ENCODE results near the gene SLC35F2. TPM values are rescaled to one million over a fixed set of nuclear protein-coding genes. Genes with fewer than 3 reads are reported as not detected.

SLC35F2 gene
- total and polyA plus RNA-seq, 2 of the 13 experiments (the other 11 are each of a cell fraction or from before 2014, with no cell fraction given): 5.8 to 20.3 TPM

DNA sequence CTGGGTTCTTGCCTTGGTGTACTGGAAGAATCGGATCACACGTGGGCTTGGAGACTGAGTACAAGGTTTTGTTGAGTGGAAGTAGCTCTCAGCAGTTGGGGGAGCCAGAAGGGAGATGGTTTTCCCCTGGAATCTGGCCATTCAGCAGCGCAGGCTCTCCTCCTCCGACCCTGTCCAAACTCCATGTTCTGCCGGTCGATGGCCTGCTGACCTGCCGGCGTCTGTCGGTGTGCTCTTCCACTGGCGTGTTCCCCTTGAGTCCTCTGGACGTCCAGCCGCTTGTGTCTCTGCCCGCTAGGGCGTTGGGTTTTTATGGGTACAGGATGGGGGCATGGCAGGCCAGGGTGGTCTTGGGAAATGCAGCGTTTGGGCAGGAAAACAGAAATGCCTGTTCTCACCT is 108.3 kb downstream of the SLC35F2 start:
- Histone ChIP-seq H3K4me3 (replicated peaks in 1 of 3; ENCODE audit: insufficient read depth in 1 of 3, low read depth in 2 of 3, low read length in 3 of 3) (no peak overlapping the region), H3K36me3 (replicated peaks in 1 of 2; ENCODE audit: control insufficient read depth in 1 of 2, insufficient read depth in 2 of 2, low read length in 2 of 2) (no peaks in the 10 kb centered on the region), H3K9me3 (ENCODE audit: low read length) (no peaks in the 10 kb centered on the region), H4K20me1 (ENCODE audit: insufficient read depth, low read length) (no peaks in the 10 kb centered on the region), H3K79me2 (ENCODE audit: insufficient read depth, low read length) (no peaks in the 10 kb centered on the region), H3K4me2 (ENCODE audit: low read depth, low read length) (peak overlapping the region; percentile 7; the same call in 1 of the 2 replicates), H2AFZ (ENCODE audit: low read length) (no peak overlapping the region), H3K9ac (ENCODE audit: insufficient read depth, low read depth, low read length) (no peak overlapping the region), H3K4me1 (ENCODE audit: insufficient read depth, low read length) (no peaks in the 10 kb centered on the region), H3K27ac (ENCODE audit: extremely low read length, insufficient read depth, low read length) (no peak overlapping the region), H3K27me3 (ENCODE audit: control insufficient read depth in 1 of 2, insufficient read depth in 2 of 2, low read length in 2 of 2) (peaks cover 0 to 8% of the 10 kb centered on the region in 2 experiments; a peak in 3 of 5 replicates)
- no peak for DNase-seq (ENCODE audit: low spot score)
- intact Hi-C loops (cut with micrococcal nuclease; ENCODE audit: unreplicated experiment) (no loop called here), in situ Hi-C loops (cut with HindIII; ENCODE audit: extremely low pct_ligation_motif_present, low pct_unique_long_range_greater_than_20kb) (no loop called here)
- 60% methylated on average over 3 of the region's 15 CpGs for WGBS (ENCODE audit: low lambda C conversion rate)
- ChIA-PET CTCF (ENCODE audit: low intra/inter-chr PET ratio, low total read pairs) (no interaction called here), POLR2A (no interaction called here)
- no TSS peak for BruUV-seq (replicated peaks)
- ATAC-seq: peak; percentile 57
- TF ChIP-seq FOXM1 (CRISPR knock-in tag; IDR thresholded peaks at IDR 0.05) (no peak), HMG20B (CRISPR knock-in tag; conservative IDR thresholded peaks at IDR 0.05) (no peak), ZNF839 (CRISPR knock-in tag; IDR thresholded peaks at IDR 0.05; ENCODE audit: borderline replicate concordance) (no peak)
- FAIRE-seq: no peak

DNA sequence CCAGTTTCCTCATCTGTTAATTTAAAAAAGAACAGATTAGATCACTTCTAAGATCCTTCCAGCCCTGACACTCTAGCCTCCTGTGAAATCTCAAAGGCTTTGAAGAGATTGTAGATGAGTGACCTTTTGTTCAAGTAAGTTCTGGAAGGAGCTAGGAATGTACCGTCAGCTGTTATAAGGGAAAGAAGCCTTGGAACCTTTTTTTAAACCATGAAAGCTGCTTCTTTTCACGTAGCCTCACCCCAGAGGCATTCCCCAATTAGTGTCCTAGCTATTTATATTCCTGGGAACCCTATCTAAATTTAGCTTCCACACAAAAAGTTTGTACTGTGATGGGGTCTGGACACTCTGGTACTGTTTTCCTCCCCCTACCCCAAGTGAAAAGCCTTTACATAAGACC is 111.0 kb downstream of the SLC35F2 start:
- H2AFZ ChIP-seq (ENCODE audit: low read length): no peak overlapping the region
- POLR2A ChIA-PET: no interaction called here
- 0% methylated on average over 2 of the region's 2 CpGs for WGBS (ENCODE audit: low lambda C conversion rate)
- H3K4me2 ChIP-seq (ENCODE audit: low read depth, low read length): no peak overlapping the region
- no peak overlapping the region for H3K4me3 ChIP-seq (replicated peaks in 1 of 3; ENCODE audit: insufficient read depth in 1 of 3, low read depth in 2 of 3, low read length in 3 of 3)
- H3K79me2 ChIP-seq (ENCODE audit: insufficient read depth, low read length): no peaks in the 10 kb centered on the region
- H3K9ac ChIP-seq (ENCODE audit: insufficient read depth, low read depth, low read length): no peak overlapping the region
- CTCF ChIA-PET (ENCODE audit: low intra/inter-chr PET ratio, low total read pairs): no interaction called here
- BruUV-seq (replicated peaks): no TSS peak
- FAIRE-seq (no peak), ATAC-seq (no peak), DNase-seq (ENCODE audit: low spot score) (no peak)
- intact Hi-C loops (cut with micrococcal nuclease; ENCODE audit: unreplicated experiment): no loop called here
- H3K4me1 ChIP-seq (ENCODE audit: insufficient read depth, low read length): no peaks in the 10 kb centered on the region
- no peaks in the 10 kb centered on the region for H4K20me1 ChIP-seq (ENCODE audit: insufficient read depth, low read length)
- H3K36me3 ChIP-seq (replicated peaks in 1 of 2; ENCODE audit: control insufficient read depth in 1 of 2, insufficient read depth in 2 of 2, low read length in 2 of 2): no peaks in the 10 kb centered on the region
- H3K27me3 ChIP-seq (ENCODE audit: control insufficient read depth in 1 of 2, insufficient read depth in 2 of 2, low read length in 2 of 2): peaks cover 0 to 8% of the 10 kb centered on the region in 2 experiments; a peak in 3 of 5 replicates
- no peak overlapping the region for H3K27ac ChIP-seq (ENCODE audit: extremely low read length, insufficient read depth, low read length)
- in situ Hi-C loops (cut with HindIII; ENCODE audit: extremely low pct_ligation_motif_present, low pct_unique_long_range_greater_than_20kb): no loop called here
- no peaks in the 10 kb centered on the region for H3K9me3 ChIP-seq (ENCODE audit: low read length)
- TF ChIP-seq SRSF1 (optimal IDR thresholded peaks at IDR 0.05; ENCODE audit: low read depth, low read length) (no peak), UBTF (CRISPR knock-in tag; IDR thresholded peaks at IDR 0.05) (no peak), KAT8 (CRISPR knock-in tag; IDR thresholded peaks at IDR 0.05) (no peak), CCDC6 (CRISPR knock-in tag; IDR thresholded peaks at IDR 0.05) (no peak), JARID2 (CRISPR knock-in tag; IDR thresholded peaks at IDR 0.05; ENCODE audit: insufficient replicate concordance) (no peak), CEBPZ (IDR thresholded peaks at IDR 0.05; ENCODE audit: low read length) (no peak), RFXANK (CRISPR knock-in tag; IDR thresholded peaks at IDR 0.05) (no peak)

Data from HepG2 (cell line).